Upper lobe of left lung (tissue), 6 donors: ENCODE measurements around the gene CYP4A22. TPM values are rescaled to one million over a fixed set of nuclear protein-coding genes. Genes with fewer than 3 reads are reported as not detected.
"Not testable (repeated sequence)": the region's sequence is repeated elsewhere in the genome, so short reads cannot be mapped to it uniquely, and the experiment has no call there.

Source experiments
- ATAC-seq, 2 donors: fragments of 200-7000 bp; cut with Tn5 transposase; one replicate each; pipeline ENCODE4 v1.9.1; 2022; ENCODE audit warnings: mild to moderate bottlenecking in 2 of 2, moderate library complexity in 2 of 2; ENCODE audit not compliant: low FRiP score in 2 of 2
- DNase-seq, 2 donors: peaks; one replicate each; pipeline ENCODE4 v3.0.0-alpha.2; 2019 to 2020
- H3K27ac ChIP-seq, 4 donors: fragments of 200-600 bp; sonication (generic); one replicate each; pipeline ENCODE4 v1.5.1; 2016 to 2019
- H3K27me3 ChIP-seq, 4 donors: fragments of 200-600 bp; sonication (generic); one replicate each; pipeline ENCODE4 v1.5.1; 2017 to 2019
- H3K36me3 ChIP-seq, 4 donors: fragments of 200-600 bp; sonication (generic); one replicate each; pipeline ENCODE4 v1.5.1; 2016 to 2019
- H3K4me1 ChIP-seq, 4 donors: fragments of 200-600 bp; sonication (generic); one replicate each; pipeline ENCODE4 v1.5.1; 2018 to 2019
- H3K4me3 ChIP-seq, 4 donors: fragments of 200-600 bp; sonication (generic); one replicate each; pipeline ENCODE4 v1.5.1; 2017 to 2019; ENCODE audit warnings: mild to moderate bottlenecking in 2 of 4, moderate library complexity in 1 of 4
- H3K9me3 ChIP-seq, 4 donors: fragments of 200-600 bp; sonication (generic); one replicate each; pipeline ENCODE4 v1.5.1; 2018 to 2019
- CTCF ChIP-seq, 6 experiments: fragments of 450-650 bp in 4 of 6; fragments of 200-600 bp in 2 of 6; sonication (generic) in 2 of 6; IDR thresholded peaks; one replicate each; pipeline ENCODE4 v1.5.1; 2016 to 2019; ENCODE audit warnings: antibody characterized with exemption in 6 of 6
- EP300 ChIP-seq, 4 donors: sonication (generic); formaldehyde crosslinking; IDR thresholded peaks; one replicate each; pipeline ENCODE4 v1.5.1; 2017; ENCODE audit warnings: antibody characterized with exemption in 4 of 4, control low read depth in 2 of 4
- POLR2A ChIP-seq, 4 donors: fragments of 450-650 bp; IDR thresholded peaks; one replicate each; pipeline ENCODE4 v1.5.1; 2016 to 2017; ENCODE audit warnings: antibody characterized with exemption in 4 of 4, mild to moderate bottlenecking in 2 of 4
- POLR2AphosphoS5 ChIP-seq, 2 donors: sonication (generic); formaldehyde crosslinking; IDR thresholded peaks; one replicate each; pipeline ENCODE4 v1.5.1; 2017; ENCODE audit warnings: antibody characterized with exemption in 2 of 2
- WGBS, 2 donors: methylation state at CpG; one replicate each; pipeline ENCODE4 v1.1.5; 2017 to 2018; 5-methylcytosine and 5-hydroxymethylcytosine counted together
- total RNA-seq, 6 donors: library from RNA; depleted of rRNA in 4 of 6; stranded (reverse); fragments of >200 nt in 4 of 6; gene quantifications; one replicate each; pipeline versions ENCODE4 v1.1.0 to v1.2.1, GENCODE V29; 2016 to 2021
- donor health status: DM: no; HTN: no; CAD: no; lungs with moderate emphysema.
- donor health status: DM: no; HTN: yes; CAD: no; lungs with severe emphysema.

The CYP4A22 gene
- total RNA-seq, 6 donors from 2014 or later: 0.13 to 3.1 (median 1.6) TPM

GRCh38 chr1:47113178-47113577, 24.1 kb upstream of the CYP4A22 start:
- H3K4me1 ChIP-seq: no peaks in the 10 kb centered on the region
- H3K27ac ChIP-seq: no peak overlapping the region
- no peak for TF ChIP-seq CTCF (IDR thresholded peaks at IDR 0.05)
- TF ChIP-seq POLR2A (IDR thresholded peaks at IDR 0.05): no peak
- no peak for TF ChIP-seq POLR2AphosphoS5 (IDR thresholded peaks at IDR 0.05)
- no peak for TF ChIP-seq EP300 (IDR thresholded peaks at IDR 0.05)
- WGBS, 2 donors: 87 to 95% methylated on average over 4 of the region's 4 CpGs
- ATAC-seq (no peak), DNase-seq (no peak)
- no peaks in the 10 kb centered on the region for H3K36me3 ChIP-seq
- no peaks in the 10 kb centered on the region for H3K27me3 ChIP-seq
- no peak overlapping the region for H3K4me3 ChIP-seq
- H3K9me3 ChIP-seq: no peaks in the 10 kb centered on the region

GRCh38 chr1:47121039-47121438, 16.2 kb upstream of the CYP4A22 start:
- H3K27ac ChIP-seq, H3K4me3 ChIP-seq, H3K27me3 ChIP-seq, DNase-seq, H3K4me1 ChIP-seq, H3K36me3 ChIP-seq, ATAC-seq, H3K9me3 ChIP-seq: not testable (repeated sequence)
- 81 to 82% methylated on average over 1 of the region's 1 CpG for WGBS, 2 donors

GRCh38 chr1:47124834-47125233, 12.4 kb upstream of the CYP4A22 start:
- ATAC-seq, H3K4me3 ChIP-seq, H3K36me3 ChIP-seq, H3K27me3 ChIP-seq, H3K27ac ChIP-seq, H3K9me3 ChIP-seq, H3K4me1 ChIP-seq, DNase-seq: not testable (repeated sequence)

- H3K4me1 ChIP-seq: peaks cover 0 to 12% (median 0%) of the 10 kb centered on the region in 4 donors
- not testable (repeated sequence) for ATAC-seq, H3K9me3 ChIP-seq, H3K27me3 ChIP-seq, H3K36me3 ChIP-seq, DNase-seq, H3K4me3 ChIP-seq, H3K27ac ChIP-seq
- WGBS, 2 donors: 100% methylated on average over 2 of the region's 2 CpGs
Observed at GRCh38 chr1:47126997-47127396, 10.2 kb upstream of the CYP4A22 start.

GRCh38 chr1:47128221-47128620, 9.0 kb upstream of the CYP4A22 start:
- Histone ChIP-seq H3K27ac (peak overlapping the region in 1 of 4 donors; percentile 23), H3K36me3 (no peaks in the 10 kb centered on the region), H3K4me3 (no peak overlapping the region), H3K4me1 (peaks cover 0 to 12% (median 0%) of the 10 kb centered on the region in 4 donors), H3K9me3 (no peaks in the 10 kb centered on the region), H3K27me3 (no peaks in the 10 kb centered on the region)
- no peak for DNase-seq
- no peak for TF ChIP-seq EP300 (IDR thresholded peaks at IDR 0.05)
- TF ChIP-seq CTCF (IDR thresholded peaks at IDR 0.05): no peak
- TF ChIP-seq POLR2AphosphoS5 (IDR thresholded peaks at IDR 0.05): no peak
- TF ChIP-seq POLR2A (IDR thresholded peaks at IDR 0.05): no peak
- ATAC-seq: no peak
- 94 to 100% methylated on average over 1 of the region's 1 CpG for WGBS, 2 donors

GRCh38 chr1:47128854-47129253, 8.4 kb upstream of the CYP4A22 start:
- H3K27me3 ChIP-seq, H3K9me3 ChIP-seq, H3K36me3 ChIP-seq, H3K4me3 ChIP-seq: not testable (repeated sequence)
- peak overlapping the region; percentile 23 to 72 (median 65) for H3K27ac ChIP-seq
- WGBS, 2 donors: 45 to 47% methylated on average over 2 of the region's 2 CpGs
- peaks cover 0 to 12% (median 0%) of the 10 kb centered on the region in 4 donors for H3K4me1 ChIP-seq
- ATAC-seq: peak; percentile 41 to 53
- peak in 1 of 2 donors; percentile 49 for DNase-seq

- WGBS, 2 donors: 61% methylated on average over 8 of the region's 8 CpGs
- peak in 1 of 2 donors; percentile 86 for DNase-seq
Observed at GRCh38 chr1:47129489-47130230, 7.6 kb upstream of the CYP4A22 start.

GRCh38 chr1:47132665-47133064, 4.6 kb upstream of the CYP4A22 start:
- not testable (repeated sequence) for H3K9me3 ChIP-seq, H3K4me3 ChIP-seq, DNase-seq, ATAC-seq, H3K36me3 ChIP-seq, H3K27ac ChIP-seq, H3K27me3 ChIP-seq
- 89 to 97% methylated on average over 3 of the region's 3 CpGs for whole genome bisulfite sequencing, 2 donors
- H3K4me1 ChIP-seq: peaks cover 0 to 12% (median 0%) of the 10 kb centered on the region in 4 donors

More at GRCh38 chr1:47129489-47130230, 7.6 kb upstream of the CYP4A22 start:
- not testable (repeated sequence) for H3K36me3 ChIP-seq, H3K27me3 ChIP-seq, H3K4me3 ChIP-seq, H3K9me3 ChIP-seq
- ATAC-seq: peak in 1 of 2 donors; percentile 89
- Histone ChIP-seq H3K4me1 (peaks cover 0 to 12% (median 0%) of the 10 kb centered on the region in 4 donors), H3K27ac (peak overlapping the region; percentile 23 to 72 (median 65))
- TF ChIP-seq POLR2A (IDR thresholded peaks at IDR 0.05) (peak in 1 of 4 donors; percentile 37), POLR2AphosphoS5 (IDR thresholded peaks at IDR 0.05) (peak in 1 of 2 donors; percentile 8), EP300 (IDR thresholded peaks at IDR 0.05) (peak in 1 of 4 donors; percentile 59)
